Measurements from ENCODE around the gene CPEB1.

DNA sequence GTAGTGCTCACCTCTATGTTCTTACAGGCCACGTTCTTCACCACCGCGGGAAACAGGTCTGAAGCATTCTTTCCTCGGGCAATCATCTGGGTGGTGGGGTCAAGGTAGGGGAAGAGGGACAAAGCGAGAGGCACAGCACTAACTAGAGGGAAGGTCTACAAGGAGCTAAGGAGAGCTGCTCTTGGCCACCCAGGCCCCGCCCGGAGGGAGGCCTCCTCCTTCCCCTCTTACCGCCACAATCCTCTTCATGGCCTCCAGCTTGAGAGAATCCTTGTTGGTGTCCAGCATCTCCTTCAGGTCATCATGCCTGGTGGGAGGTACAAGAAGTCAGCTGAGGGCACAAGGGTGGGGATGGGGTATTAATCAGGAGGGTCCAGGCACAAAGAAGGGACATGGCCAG is 42.0 kb upstream of the CPEB1 start:
- TF ChIP-seq POLR2A (IDR thresholded peaks at IDR 0.05): no peak
- no peak for TF ChIP-seq CTCF (IDR thresholded peaks at IDR 0.05)
- no peak for TF ChIP-seq POLR2AphosphoS5 (IDR thresholded peaks at IDR 0.05; ENCODE audit: insufficient read depth in 1 of 2, low read depth in 1 of 2)
